NCI-H1048 (cell line): ENCODE measurements around the gene OR2S2.
"Not testable (repeated sequence)": the region's sequence is repeated elsewhere in the genome, so short reads cannot be mapped to it uniquely, and the experiment has no call there.

ENCODE experiments used
- DNase-seq: peaks from one replicate; lab custom pipeline; 2025; lab: John Stamatoyannopoulos, UW

OR2S2 gene

DNA sequence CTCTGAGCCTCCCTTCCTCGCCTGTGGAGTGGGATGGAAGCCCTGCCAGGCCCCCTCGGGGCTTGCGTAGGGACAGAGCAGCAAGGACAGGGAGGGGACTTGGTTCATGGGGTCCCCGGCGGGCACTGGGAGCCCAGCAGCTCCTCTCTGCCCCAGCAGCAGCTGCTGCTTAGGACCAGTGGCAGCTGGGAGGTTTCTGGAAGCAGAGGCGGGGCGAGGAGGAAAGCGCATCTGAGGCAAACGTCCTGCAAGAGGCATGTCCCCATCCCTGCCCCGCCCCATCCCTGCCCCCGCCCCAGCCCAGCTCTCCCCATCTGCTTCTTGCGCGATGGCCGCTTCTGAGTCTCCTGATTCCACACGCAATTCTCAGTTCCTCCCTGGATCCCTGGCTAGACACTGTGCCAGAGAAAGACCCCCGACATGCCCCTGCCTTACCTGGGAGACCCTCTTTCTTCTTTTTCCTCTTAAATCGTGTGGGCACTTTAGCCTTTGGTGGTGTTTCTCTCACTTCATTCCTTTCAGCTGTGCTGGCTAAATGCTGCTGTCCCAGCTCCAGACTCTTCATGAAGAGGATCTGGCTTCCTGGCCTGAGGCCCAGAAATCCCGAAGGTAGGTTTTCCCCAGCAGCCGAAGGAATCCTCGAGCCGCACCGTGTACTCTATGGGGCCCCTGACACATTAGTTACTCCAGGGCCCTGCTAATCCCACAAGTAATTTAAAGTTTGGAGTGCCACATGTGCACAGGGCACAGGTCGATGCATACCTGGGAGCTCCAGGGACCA is 4.4 kb upstream of the OR2S2 start:
- no peak for DNase-seq

DNA sequence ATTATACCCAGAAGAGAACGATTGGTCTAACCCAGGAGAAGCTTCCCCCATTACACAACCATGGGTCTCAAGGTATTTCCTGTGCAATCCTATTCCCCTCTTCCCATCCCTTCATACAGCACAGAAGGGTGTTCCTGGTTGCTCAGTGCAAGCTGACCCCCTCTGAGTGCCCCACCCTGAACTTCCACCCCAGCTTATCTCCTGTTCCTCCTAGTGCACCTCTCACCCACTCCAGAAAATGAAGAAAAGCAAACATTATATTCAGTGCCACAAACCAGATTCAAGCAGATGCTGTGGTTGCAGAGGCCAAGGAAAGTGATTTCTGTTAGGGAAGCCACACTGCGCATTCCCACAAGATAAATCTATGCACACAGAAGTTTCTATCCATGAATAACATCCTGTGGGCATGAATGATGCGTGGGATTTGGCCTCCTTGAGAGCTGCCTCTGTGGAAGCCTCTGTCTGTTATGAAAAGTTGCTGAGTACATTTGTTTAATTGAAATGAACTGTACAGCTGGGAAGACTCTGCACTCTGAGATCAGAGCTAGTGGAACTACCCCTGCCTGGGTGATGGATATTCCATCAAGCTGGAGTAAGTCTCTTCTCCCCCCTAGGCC is 2.2 kb upstream of the OR2S2 start:
- DNase-seq: no peak

DNA sequence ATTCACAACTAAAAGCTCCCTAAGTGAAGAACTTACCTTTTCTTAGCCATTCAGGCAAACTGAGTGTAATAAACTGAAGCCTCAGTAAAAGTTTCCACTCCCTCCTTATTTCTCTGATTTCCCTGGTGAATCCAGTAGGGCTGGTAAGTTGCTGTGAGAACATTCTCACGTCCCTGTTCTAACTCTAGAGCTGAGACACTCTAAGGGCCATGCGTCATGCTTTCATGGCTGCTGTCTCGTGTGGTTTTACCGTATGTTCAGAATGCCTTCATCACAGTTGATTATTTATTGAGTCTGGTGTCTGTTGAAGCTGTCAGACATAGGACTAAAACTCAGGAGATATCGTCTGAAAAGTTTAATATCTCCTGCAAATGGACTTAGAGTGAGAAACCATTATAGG is 1.3 kb downstream of the OR2S2 start:
- DNase-seq: no peak

GRCh38 chr9:35954942-35955546 is 2.9 kb downstream of the OR2S2 start:
- DNase-seq: no peak

GRCh38 chr9:35952526-35953191 is 5.3 kb downstream of the OR2S2 start:
- DNase-seq: no peak

- no peak for DNase-seq
Measured at GRCh38 chr9:35951736-35952135, 6.2 kb downstream of the OR2S2 start.

- DNase-seq: no peak
Measured at GRCh38 chr9:35948901-35949318, 9.0 kb downstream of the OR2S2 start.

DNA sequence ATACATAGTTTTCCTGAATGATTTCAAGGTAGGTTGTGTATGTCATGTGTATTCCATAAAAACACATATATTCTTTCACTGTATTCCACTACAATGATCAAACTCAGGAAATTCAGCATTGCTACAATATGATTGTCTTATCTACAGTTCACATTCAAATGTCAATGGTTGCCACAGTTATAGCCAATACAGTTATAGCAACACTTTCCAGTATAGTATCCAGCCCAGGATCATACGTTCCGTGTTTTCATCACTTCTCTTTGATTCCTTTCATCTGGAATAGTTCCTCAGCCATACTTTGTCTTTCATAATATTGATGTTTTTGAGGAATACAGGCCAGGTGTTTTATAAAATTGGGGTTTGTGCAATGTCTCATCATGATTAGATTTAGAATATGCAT is 9.5 kb downstream of the OR2S2 start:
- no peak for DNase-seq

- no peak for DNase-seq
Measured at GRCh38 chr9:35945341-35946018, 12.5 kb downstream of the OR2S2 start.

DNA sequence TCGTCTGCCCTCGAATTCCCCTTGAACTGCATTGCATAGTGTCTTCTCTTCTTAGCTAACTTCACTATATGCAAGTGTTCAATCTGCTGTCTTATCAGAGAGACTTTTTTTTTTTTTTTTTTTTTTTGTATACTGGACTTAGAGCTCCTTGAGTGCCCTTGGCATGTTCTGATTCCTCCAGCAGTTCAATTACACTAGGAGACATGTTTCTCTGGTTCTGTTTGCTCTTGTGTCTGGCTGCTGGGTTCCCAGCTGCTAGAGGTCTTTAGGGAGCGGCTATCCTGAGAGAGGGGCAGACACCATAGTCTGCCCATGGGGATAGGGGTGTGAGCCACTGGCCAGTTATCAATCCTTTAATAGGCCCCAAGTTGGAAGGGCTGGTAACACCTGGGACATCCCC is 13.1 kb downstream of the OR2S2 start:
- DNase-seq: no peak

DNA sequence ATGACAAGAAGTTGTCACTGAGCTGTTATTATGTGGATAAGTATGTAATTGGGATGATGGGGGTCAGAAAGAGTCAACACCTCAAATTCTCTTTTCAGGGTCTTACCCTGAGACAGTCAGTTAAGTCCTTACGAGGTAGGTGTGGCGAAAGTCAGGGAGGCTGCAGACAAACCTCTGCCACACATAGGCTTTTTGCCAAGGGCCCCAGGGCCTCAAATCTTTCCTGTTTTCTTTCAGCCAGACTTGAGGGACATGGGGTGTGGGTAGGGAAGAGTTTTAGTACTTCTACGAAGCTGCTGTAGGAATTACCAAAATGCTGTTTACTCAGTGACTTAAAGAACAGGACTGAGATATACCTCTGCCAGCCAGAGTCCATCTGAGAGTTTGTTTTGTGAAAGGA is 13.8 kb downstream of the OR2S2 start:
- DNase-seq: no peak

DNA sequence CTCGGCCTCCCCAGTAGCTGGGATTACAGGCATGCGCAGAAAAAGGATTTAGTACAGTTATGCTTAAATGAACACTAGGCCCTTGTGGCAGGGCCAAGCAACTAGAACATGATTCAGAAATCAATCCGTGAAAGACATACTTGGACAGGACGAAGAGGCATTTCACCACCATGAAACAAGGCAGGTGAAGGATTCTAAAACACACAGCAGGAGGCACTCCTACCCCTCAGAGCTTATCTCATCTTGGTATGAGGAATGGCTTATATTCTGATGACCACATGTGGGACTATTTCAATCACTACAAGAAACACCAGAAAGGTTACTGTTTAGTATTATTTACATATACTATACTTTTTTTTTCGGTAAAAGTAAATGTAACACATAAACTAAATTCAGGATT is 15.7 kb downstream of the OR2S2 start:
- DNase-seq: no peak

DNA sequence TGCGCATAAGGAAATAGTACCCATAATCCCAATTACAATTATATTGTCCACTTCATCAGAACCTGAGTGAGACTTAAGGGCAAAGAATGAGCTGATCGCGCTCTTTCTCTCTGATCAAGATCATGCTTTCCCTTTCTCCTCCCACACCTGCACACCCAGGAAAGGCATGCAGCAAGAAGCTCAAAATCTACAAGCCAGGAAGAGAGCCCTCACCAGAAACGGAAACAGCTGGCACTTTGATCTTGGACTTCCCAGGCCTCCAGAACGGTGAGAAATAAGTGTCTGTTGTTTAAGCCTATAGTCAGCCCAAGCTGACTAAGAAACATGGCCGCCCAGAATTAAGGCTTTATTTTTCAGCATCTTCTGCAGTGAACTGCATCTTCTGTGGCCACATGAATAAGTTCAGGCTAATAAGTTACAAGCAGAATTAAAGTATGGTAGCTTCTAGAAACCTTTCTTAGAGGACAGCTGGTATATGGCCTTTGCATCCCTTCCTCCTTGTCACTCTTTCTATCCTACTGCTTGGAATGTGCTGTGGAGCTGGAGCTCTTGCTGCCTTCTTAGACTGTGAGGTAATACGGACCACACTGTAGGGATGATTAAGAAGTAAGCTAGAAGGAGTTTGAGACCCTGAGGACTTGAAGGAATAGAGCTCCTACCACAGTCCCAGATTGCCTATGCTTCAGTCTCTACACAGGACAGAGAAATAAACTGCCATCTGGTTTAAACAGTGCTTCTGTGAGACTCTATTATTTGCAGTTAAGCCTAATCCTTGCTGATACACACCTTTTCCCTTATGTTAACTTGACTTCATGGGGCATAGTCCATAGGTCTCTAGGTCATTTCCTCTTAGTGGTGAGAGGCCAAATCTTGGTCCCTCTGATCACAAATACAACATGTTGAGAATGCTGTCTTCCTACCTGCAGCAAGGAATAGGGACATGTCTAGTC is 17.2 kb downstream of the OR2S2 start:
- no peak for DNase-seq

DNA sequence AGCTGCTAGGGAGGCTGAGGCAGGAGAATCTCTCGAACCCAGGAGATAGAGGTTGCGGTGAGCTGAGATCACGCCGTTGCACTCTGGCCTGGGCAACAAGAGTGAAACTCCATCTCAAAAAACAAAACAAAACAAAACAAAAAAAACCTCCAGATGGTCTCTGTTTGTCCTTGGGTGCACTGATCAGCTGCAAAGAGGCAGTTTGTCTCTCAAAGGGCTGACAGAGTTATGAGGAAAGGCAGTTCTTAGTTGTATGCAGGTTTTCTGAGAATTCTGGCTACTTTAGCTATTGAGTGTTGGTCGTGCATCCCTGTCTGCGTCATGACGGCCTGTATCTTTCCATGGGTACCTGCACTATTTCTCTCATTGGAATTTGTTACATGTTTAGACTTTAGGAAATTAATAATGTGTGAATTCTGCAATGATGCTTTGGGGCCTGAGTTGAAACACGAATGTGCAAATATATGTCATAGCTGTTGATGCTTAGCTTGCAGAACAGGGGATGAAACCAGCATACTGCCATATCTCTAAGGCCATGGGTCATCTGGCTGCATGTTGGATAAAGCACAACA is 18.2 kb downstream of the OR2S2 start:
- DNase-seq: no peak

DNA sequence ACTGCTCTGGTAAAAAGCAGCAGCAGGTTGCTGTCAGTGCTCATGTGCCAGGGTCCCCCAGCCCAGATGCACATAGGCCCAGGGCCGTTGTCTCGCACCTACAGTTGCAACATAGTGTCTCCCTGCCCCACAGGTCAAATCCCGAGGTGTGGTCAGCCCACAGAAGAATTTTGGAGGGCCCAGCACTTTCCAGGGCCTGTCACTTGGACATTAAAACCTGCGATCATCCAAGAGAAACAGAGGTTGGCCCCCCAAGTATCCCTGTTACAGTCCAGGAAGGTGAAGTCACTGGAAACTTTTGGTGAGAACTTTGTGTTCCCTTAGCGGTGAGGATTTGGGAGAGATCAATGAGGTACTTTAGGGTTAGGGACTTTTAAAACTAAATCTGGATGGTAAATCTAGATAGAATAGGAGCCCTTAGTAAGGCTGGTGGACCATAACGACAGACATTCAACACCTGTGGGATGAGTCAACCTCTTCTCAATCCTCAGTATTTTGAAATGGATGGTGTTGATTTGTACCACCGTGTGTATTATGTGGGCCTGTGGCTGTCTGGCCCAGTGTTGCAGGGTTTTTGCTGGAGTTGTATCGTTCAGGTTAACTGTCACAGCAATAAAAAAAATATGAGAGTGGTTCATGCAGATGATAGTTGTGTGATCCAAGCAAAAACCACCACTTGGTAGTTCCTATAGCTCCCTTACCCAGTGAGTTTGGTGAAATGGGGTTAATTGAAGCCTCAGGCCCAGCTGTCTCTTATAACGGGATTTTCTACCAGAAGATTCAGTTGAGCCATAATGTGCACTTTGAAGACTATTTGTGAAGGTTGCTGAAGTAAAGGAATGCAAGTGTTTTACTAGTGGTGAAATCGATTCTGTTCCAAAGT is 19.2 kb downstream of the OR2S2 start:
- no peak for DNase-seq

GRCh38 chr9:35937227-35937626 is 20.7 kb downstream of the OR2S2 start:
- no peak for DNase-seq

GRCh38 chr9:35935755-35936509 is 22.0 kb downstream of the OR2S2 start:
- no peak for DNase-seq

- DNase-seq: no peak
Measured at GRCh38 chr9:35935261-35935660, 22.7 kb downstream of the OR2S2 start.

GRCh38 chr9:35934069-35934468 is 23.9 kb downstream of the OR2S2 start:
- not testable (repeated sequence) for DNase-seq
